HG02610 (cell line): Measurements from ENCODE around the gene DACT2.
"Not testable (repeated sequence)": the region's sequence is repeated elsewhere in the genome, so short reads cannot be mapped to it uniquely, and the experiment has no call there.

ENCODE experiments used
- ATAC-seq: cut with Tn5 transposase; IDR thresholded peaks from one replicate; pipeline ENCODE4 v1.9.1; 2021; ENCODE audit warnings: mild to moderate bottlenecking, moderate library complexity; ENCODE audit not compliant: unreplicated experiment

DACT2 gene

DNA sequence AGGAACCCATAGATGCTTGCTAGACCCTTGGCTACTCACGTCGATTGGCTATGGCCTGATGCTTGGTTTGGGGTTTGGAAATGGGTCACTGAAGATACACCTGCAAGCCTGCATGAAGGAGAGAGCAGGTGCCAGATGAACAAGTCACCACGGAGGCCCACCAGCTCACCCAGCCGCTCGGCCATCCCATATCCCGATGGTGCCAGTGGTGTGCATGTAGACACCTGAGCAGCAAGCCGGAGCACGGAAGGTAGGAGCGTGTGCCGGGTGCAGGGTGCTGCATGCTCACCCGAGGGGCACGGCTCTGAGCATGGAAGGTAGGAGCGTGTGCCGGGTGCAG lies 35.9 kb downstream of the DACT2 start:
- no peak for ATAC-seq

DNA sequence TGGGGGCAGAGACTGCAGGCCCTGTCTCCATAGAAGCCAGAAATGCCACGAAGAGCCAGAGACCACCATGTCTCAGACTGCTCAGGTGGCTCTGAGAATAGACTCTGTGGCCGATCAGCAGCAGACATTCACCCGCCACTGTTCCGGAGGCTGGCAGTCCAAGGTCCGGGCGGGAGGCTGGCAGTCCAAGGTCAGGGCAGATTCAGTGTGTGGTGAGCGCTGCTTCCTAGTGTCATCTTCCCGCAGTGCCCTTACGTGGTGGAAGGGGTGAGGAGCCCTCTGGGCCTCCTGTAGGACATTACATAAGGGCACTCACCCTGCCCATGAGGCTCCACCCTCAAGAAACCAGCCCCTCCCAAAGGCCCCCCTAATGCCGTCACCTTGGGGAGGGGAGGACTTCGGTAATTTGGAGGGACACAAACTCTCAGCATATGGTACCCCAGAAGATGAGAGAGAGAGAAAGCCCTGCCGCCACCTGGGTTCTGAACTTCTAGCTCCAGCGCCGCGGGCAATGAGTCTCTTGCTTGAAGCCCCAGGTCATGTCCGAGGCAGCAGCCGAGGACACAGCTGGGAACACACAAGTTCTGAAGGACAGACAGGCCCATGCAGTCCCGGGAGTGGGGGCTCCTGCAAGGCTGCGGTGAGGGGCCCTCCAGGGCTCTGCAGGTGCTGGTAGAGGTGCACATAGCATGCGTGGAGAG lies 36.4 kb downstream of the DACT2 start:
- no peak for ATAC-seq

DNA sequence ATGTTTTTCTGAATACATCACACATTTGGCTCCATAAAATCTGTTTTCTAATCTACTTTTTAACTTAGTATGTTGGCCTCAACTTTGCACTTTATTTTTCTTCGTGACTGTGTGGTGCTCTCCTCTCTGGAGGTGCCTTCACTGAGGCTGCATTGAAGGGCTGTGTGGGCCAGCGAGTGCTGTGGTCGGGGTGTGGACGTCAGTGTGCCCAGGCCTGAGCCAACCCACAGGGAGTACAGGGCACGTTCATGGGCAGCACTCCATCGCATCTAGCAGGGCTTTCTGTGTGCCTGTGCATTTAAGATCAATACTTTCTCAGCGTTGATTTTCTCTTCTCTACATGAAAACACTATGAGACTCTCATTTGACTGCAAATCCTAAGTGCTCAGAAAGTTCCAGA lies 37.8 kb downstream of the DACT2 start:
- no peak for ATAC-seq

DNA sequence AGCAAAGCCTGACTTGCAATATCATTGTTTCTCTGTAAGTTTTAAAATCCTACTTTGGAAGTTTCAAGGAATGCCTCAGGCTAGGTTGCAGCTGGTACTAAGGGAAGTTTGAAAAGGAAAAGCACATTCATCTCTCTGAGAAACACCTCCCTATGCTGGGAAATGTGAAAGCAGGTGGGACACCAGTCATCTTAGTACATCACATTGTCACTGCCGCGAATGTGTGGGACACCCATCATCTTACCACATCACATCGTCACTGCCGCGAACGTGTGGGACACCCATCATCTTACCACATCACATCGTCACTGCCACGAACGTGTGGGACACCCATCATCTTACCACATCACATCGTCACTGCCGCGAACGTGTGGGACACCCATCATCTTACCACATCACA lies 38.3 kb downstream of the DACT2 start:
- not testable (repeated sequence) for ATAC-seq

DNA sequence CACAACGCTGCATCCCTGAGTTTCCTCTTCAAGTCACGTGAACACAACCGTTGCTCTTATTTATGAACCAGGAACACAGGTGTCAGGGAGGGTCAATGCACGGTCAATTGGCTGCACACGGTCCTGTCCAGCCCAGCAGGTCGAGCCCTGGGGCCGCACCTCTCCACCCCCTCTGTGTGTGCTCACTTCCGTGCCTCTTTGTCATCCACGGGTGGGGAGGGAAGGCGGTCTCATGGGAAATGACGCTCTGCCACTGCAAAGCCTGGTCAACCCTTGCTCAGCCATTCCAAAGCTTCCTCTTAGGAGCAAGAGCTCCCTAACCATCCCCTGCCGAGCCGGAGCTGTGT lies 38.7 kb downstream of the DACT2 start:
- ATAC-seq: no peak

DNA sequence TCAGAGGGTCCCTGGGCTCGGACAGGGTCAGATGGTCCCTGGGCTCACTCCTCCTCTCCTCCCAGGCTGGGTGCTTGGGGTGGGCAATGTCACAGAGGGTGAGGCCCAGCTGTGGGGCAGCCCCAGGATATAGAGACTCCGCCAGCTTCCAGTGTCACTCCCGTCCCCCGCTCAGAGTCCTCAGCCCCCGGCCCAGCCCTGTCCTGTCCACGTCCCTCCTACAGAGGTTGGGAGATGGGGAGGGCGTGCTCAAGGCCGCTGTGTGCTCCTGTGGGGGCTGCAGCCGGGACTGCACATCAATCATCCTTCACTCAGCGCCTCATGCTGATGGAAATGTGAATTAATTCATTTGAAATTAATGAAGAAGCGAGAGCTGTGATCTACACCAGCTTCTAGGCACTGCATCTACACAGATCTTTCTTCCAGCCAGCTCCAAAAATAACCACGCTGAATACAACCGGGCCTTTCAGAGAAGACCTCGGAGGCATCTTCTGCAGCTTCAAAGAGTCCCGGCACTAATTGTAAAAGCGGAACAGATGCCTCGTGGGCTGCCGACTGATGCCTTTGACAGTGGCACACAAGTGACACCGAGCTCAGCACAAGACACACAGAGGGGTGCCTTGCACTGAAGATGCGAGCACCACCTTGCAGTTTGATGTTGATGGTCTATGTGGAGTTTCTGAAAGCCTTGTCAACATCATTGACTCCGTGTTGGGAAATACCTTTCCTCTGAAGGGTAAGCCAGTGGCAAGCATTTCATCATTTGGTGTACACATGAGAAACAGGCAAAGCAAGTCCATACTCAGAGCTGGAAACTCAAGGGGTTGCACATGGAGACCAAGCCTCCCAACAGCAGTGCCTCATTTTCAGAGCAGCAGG lies 39.3 kb downstream of the DACT2 start:
- ATAC-seq: no peak

DNA sequence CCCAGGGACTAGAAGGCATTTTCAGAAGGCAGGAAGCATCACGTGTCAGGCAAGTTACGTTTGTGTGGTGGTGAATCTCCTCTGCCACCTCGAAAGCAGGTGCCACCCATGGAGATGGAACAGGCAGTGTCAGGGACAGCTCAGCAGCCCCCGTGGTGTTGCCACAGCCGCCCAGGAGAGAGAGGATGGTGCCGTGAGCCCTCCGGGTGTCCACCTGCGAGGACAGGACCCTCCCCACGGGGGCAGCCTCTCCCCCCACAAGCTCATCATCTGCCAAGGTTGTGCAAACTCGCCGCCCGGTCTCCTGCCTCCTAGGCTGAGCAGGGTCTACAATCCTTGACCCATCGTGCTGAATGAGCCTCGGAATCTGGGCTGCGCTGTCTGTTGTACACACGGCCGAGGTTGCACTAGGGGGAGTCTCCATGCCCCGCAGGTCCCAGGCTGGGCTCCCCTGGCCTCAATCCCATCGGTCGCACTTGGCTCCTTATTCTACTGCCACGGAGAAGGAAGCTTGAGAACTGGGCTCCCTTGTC lies 40.1 kb downstream of the DACT2 start:
- no peak for ATAC-seq

DNA sequence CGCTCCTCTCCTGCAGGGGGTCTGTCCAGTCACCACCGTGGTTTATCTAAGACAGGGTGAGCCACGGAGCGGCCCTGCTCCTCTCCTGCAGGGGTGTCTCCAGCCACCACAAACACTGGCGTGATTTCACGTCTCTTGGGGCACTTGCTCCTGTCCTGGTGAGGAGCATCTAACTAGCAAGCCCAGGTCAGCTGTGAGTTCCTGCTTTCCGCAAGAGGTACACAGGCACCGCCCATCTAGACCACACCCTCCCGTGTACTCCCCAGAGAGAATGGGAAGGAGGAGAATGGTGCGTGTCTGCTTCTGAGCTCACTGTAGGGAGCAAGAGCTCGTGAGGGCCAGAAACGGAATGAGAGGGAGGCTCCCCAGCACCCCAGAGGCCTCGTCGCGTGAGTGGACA lies 40.7 kb downstream of the DACT2 start:
- no peak for ATAC-seq

DNA sequence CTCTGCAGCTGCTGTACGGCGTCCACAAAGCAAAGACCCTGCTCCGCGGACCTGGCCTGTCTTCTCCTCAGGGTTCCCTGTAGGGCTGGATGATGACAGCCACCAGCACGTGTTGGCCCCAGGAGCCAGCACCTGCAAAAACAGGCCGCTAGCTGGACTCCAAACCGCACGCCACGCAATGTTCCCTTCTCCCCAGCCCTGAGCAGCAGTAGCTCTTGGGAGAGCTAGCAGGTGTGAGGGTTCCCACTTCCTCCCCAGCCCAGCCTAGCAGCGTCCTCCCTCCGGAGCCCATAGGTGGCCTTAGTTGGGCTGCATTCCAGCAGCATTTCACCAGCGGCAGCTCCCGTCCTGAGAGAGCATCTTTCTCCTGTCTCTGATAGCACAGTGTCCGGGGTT lies 42.3 kb downstream of the DACT2 start:
- no peak for ATAC-seq

DNA sequence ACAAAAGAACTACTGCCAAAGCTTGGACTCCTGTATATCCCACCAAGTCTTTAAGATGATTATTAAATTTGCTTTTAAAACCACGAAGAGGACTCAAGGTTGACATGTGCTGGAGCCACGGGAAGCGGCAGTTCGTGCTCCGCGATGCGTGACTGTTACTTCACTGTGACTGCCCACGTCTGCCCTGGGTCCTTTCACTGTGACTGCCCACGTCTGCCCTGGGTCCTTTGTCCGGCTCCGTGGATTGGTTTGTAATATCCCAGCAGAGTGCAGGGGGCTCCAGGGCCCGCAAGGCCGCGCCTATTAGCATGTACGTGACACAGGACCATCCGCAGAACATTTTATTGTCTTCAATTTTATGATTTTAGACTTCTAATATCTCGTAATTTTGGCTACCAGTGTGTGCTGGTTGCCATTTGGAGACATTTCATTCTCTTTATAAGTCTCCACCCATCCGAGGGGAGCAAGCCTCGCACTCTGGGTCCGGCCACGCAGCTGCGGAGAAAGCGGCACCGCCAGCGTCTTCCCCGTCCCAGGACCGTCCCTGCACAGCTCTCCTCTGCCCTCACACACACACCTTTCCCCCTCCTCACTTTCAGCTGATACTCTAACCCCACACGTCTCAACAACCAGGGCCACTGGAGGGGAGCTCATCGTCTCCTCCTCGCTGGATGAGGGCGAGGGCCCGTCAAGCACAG lies 42.9 kb downstream of the DACT2 start:
- no peak for ATAC-seq

DNA sequence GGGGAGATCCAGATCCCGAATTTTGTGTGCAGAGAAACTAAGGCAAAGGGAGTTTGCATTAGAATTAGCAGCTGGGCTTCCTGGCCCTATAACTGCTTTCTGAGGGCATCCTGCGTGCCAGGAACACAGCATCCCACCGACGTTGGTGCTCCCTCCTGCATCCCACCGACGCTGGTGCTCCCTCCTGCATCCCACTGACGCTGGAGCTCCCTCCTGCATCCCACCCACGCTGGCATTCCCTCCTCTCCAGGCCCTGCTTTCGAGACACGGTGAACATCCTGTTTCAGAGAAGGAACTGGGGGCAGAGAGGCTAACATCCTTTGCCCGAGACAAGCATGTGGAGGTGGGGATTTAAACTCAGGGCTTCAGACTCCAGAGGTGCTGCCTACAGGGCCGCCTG lies 44.4 kb downstream of the DACT2 start:
- no peak for ATAC-seq

DNA sequence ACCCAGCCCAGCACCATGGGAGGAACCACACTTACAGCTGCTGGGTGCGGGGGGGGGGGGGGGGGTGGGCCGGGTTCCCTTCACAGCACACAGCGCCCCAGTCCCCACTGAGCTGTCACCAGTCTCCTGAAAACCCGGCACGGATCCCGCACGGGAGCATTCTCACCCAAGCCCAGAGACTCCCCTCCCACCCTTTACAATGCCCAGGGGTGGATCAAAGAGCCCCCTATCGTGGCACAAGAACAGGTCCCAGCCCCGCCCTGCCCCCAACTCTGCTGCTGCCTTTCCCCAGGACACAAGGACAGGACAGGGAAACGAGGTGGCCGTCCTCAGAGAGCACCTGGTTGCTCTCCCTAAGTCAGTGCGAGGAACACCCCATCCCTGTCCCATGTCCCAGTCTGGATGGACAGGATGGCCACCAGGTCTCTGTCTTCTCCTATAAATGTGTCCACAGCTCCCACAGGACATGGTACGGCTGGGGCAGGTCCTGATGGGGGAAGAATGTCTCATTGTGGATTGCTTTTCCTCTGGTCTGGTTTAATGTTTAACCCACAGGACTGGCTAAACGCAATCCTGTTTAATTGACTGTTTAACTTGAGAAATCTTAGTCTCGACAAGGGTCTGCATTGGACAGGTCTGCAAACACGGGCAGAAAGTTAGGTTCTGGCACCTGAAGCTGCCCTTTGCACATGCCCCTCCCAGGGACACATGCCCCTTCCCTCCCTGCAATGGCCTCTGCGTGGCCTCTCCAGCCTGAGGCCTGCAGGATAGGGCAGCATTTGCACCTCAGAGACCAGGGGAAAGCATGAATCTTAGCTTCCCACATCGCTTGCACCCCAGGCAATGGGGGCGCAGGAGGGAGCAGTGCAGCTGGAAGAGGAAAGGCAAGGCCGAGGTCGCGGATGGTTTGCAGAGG lies 45.3 kb downstream of the DACT2 start:
- no peak for ATAC-seq

DNA sequence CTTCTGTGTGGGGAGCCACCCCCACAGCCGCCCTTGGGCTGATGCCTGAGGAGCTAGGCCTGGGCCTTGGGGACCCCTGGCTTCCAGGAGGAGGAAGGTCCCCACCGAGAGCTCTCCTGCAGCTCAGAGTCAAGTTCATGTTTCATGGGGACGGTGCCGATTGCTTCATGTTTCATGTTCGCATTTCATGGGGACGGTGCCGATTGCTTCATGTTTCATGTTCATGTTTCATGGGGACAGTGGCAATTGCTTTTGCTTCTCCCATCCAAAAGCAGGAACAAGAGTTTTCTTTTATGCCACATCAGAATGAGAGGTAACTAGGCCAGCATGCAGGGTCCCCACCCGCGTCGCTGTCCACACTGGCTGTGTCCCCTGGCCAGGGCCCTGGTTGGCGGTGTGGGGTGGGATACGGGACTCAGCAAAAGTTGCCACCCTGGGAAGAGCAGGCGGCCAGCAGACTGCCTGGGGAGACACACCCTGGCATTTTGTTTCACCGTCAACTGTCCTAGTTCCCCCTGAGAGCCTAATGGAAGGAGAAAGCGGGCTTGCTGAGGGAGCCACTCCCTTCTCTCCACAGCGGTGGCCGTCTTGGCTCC lies 46.0 kb downstream of the DACT2 start:
- no peak for ATAC-seq

DNA sequence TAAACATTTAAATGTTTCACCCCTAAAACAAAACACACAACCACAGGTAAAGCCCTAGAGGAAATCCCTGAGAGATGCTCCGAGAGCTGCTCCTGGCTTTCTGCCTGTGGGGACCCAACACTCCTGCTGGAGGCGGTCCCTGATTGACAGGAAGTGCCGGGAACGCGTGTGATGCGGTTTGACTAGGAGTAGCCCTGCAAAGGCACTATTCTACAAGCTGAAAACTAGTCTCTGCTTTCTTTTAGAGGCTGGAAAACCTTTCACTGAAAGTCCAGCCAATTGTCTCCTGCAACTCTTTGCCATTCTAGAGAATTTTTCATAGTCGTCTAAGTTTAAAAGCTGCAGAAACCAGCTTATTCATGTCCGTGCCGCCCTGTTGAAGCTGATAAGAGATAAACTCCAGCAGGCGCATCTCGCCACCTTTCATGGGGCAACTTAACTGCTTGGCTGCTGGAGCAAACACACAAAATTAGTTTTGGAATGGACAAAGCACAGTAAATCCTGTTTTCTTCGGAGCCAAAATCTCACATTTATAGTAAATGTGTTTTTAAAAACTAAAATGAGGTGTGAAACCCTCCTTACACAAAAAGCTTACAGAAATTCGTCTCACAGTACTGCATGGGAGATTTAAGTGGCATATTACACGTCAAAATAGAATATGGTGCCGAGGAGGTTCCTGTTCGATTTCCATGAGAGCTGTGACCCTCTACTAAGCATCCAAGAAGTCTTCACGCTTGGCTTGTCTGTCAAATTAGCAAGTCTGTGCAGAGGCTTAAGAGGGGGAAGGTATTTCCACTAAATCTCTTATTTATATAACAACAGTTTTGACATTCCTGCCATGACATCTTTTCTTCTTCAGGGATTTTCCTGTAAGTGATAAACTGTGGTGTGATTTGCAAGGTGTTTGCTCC lies 46.9 kb downstream of the DACT2 start:
- no peak for ATAC-seq

DNA sequence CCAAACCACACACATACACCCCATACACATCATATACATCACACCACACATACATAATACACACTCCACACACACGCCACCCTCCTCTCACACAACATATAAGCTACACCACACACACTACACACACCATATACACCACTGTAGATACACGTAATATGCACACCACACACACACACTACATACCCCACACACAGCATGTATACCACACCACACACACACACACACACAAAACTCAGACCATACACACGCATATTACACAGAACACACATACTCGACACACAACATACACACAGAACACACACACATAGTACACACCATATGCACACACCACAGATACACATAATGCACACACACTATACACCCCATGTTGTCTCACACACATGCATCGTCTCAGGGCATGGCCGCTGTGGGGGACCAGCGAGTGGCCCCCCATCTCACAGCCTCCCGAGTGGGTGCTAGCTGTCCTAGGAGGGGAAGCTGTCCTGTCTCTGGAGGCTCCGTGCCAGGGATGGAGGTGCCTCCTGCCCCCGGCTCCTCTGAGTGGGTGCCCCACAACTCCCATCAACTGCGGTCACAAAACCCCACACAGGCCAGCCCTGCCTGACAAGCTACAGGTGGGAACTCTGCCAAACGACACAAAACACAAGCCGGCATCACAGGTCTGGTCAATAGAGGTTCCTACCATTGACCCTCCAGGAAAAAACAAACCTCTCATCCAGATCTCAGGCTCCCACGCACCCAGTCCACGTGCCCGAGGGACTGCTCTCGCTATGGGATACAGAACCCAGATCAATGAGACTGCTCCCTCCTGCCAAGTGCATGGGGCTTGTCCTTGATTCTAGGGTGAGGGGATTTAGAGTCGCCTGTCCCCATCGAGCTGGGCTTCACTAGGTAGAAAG lies 49.1 kb downstream of the DACT2 start:
- no peak for ATAC-seq

DNA sequence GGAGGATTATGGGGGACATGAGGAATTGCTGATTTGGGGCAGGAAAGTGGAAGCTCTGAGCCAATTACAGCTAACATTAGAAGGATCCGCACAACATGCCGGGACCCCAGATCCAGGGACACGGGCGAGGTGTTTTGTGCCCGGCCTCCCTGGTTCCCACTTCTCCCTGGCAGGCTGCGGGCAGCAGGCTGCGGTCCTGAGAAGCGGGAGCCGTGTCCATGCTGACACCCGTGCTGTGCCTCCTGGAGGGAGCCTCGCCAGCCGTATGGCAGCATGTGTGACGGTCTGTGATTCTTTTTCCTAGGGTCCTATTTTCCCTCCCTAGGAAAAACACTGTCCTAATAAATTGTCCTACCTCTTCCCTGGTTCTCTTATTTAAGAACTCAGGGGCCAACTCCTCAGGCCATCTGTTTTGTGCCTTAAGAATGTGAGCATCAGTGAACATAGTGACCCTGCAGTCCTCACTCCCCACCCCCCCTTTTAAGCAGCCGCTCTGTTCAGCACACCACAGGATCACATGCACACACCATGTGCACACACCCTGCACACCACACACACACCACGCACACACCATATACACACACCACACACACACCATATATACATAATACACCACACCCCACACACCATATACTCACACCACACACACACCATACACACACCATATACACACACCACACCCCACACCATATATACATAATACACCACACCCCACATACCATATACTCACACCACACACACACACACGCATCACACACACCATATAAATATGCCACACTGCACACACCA lies 49.9 kb downstream of the DACT2 start:
- no peak for ATAC-seq

DNA sequence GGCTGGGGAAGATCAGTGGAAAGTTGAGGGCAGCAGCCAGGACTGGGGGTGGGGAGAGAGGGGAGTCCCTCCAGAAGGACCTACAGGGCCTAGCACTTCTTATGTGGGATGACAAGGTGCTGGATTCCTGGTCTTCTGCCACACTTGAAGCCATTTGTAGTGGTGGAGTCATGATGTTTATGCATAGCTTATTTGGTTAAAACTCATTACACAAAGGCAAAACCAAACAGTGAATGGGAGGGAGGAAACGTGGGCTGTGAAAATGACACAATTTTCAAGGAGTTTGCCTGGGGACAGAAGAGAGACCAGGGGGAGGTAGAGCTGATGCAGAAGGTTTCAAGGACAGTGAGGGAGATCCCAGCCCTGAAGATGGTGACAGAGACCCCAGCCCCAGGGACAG lies 50.8 kb downstream of the DACT2 start:
- ATAC-seq: no peak
